ENCODE measurements around the gene LDB2.

The LDB2 gene

DNA sequence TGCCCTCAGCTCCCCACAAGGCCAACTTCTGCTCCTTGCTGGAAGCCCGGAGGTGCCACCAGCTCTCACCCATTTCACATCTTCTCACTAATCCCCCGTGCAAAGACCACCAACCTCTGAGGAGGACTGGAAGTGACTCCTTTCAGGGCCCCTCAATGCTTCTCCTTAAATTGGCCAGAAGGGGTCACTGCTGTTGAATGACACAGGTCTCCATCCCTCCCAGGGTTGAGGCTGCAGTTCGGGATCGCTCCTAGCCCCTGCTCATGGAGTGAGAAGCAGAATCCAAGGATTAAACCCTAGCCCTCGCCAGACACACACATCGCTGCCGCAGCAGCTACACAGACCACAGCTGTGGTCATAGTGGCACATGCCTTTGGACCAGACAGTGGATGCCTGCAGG, 392.7 kb downstream of the LDB2 start:
- H3K9ac ChIP-seq (ENCODE audit: low read depth in 1 of 2, low read length in 2 of 2): no peak overlapping the region
- H3K27ac ChIP-seq (ENCODE audit: low read depth in 2 of 2, low read length in 2 of 2): no peak overlapping the region
- no peaks in the 10 kb centered on the region for H3K4me1 ChIP-seq (ENCODE audit: control insufficient read depth in 2 of 2, insufficient read depth in 2 of 2, low read length in 2 of 2)
- H3K9me3 ChIP-seq (ENCODE audit: control insufficient read depth in 2 of 2, low read length in 2 of 2): peaks cover 2 to 3% of the 10 kb centered on the region in 2 donors
- no peaks in the 10 kb centered on the region for H3K36me3 ChIP-seq (ENCODE audit: control insufficient read depth in 2 of 2, insufficient read depth in 2 of 2, low read length in 2 of 2)
- no peaks in the 10 kb centered on the region for H3K27me3 ChIP-seq (ENCODE audit: control insufficient read depth in 2 of 2, insufficient read depth in 2 of 2, low read length in 2 of 2)
- no peak overlapping the region for H3K4me3 ChIP-seq (ENCODE audit: low read length in 2 of 2)

GRCh38 chr4:16505267-16505666, 393.2 kb downstream of the LDB2 start:
- Histone ChIP-seq H3K27me3 (ENCODE audit: control insufficient read depth in 2 of 2, insufficient read depth in 2 of 2, low read length in 2 of 2) (no peaks in the 10 kb centered on the region), H3K27ac (ENCODE audit: low read depth in 2 of 2, low read length in 2 of 2) (no peak overlapping the region), H3K36me3 (ENCODE audit: control insufficient read depth in 2 of 2, insufficient read depth in 2 of 2, low read length in 2 of 2) (no peaks in the 10 kb centered on the region), H3K4me3 (ENCODE audit: low read length in 2 of 2) (no peak overlapping the region), H3K9ac (ENCODE audit: low read depth in 1 of 2, low read length in 2 of 2) (no peak overlapping the region), H3K4me1 (ENCODE audit: control insufficient read depth in 2 of 2, insufficient read depth in 2 of 2, low read length in 2 of 2) (no peaks in the 10 kb centered on the region), H3K9me3 (ENCODE audit: control insufficient read depth in 2 of 2, low read length in 2 of 2) (peaks cover 2 to 3% of the 10 kb centered on the region in 2 donors)

DNA sequence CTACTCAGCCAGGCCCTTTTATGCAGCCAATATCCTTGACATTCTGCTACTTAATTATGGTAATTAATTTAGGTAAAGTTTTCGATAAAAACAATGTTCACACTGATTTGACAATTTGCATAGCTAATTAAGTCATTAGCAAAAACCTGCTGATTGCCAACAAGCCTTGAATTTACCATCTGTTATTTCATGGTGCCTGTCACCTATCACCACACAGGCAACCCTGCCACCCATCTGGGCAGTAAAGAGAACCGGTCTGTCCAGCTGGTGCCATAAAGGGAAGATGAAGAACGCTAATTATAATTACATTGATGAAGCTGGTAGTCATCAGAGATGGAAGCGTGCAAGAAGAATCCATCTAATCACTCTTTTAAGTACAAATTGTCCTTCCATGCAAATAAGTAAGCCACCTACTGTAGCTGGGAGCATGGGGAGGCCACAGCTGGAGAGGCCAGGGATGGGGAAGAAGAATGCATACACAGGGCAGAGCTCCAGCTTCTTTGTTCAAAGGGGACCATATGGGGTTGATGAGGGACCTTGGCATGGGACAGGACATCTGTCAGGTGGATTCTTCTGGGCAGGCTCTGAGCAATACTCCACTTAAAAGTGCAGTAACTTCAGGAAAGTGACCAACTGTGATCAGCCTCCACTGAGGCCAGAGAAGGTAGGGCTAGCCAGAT, 394.9 kb downstream of the LDB2 start:
- H3K9me3 ChIP-seq (ENCODE audit: control insufficient read depth in 2 of 2, low read length in 2 of 2): no peaks in the 10 kb centered on the region
- H3K27ac ChIP-seq (ENCODE audit: low read depth in 2 of 2, low read length in 2 of 2): no peak overlapping the region
- no peaks in the 10 kb centered on the region for H3K4me1 ChIP-seq (ENCODE audit: control insufficient read depth in 2 of 2, insufficient read depth in 2 of 2, low read length in 2 of 2)
- H3K9ac ChIP-seq (ENCODE audit: low read depth in 1 of 2, low read length in 2 of 2): no peak overlapping the region
- H3K4me3 ChIP-seq (ENCODE audit: low read length in 2 of 2): no peak overlapping the region
- H3K36me3 ChIP-seq (ENCODE audit: control insufficient read depth in 2 of 2, insufficient read depth in 2 of 2, low read length in 2 of 2): no peaks in the 10 kb centered on the region
- no peaks in the 10 kb centered on the region for H3K27me3 ChIP-seq (ENCODE audit: control insufficient read depth in 2 of 2, insufficient read depth in 2 of 2, low read length in 2 of 2)

DNA sequence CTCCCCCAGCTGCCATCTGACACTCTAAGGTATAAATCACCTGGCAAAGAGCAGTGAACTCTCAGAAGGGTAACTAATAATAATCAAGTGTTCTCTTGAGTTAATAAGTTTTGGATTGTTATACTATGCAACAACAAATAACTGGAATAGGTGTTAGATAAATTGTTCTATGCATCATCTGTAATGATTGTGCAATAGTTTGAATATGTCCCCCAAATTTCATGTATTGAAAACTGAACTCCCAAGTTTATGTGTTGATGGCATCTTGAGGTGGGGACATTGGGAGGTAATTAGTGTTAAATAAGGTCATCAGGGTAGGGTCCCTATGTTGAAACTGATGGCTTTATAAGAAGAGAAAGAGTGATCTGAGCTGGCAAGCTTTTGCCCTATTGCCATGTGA, 399.5 kb downstream of the LDB2 start:
- Histone ChIP-seq H3K9ac (ENCODE audit: low read depth in 1 of 2, low read length in 2 of 2) (no peak overlapping the region), H3K4me3 (ENCODE audit: low read length in 2 of 2) (no peak overlapping the region), H3K36me3 (ENCODE audit: control insufficient read depth in 2 of 2, insufficient read depth in 2 of 2, low read length in 2 of 2) (no peaks in the 10 kb centered on the region), H3K9me3 (ENCODE audit: control insufficient read depth in 2 of 2, low read length in 2 of 2) (no peaks in the 10 kb centered on the region), H3K27ac (ENCODE audit: low read depth in 2 of 2, low read length in 2 of 2) (no peak overlapping the region), H3K4me1 (ENCODE audit: control insufficient read depth in 2 of 2, insufficient read depth in 2 of 2, low read length in 2 of 2) (no peaks in the 10 kb centered on the region), H3K27me3 (ENCODE audit: control insufficient read depth in 2 of 2, insufficient read depth in 2 of 2, low read length in 2 of 2) (no peaks in the 10 kb centered on the region)

- Histone ChIP-seq H3K27ac (ENCODE audit: low read depth in 2 of 2, low read length in 2 of 2) (no peak overlapping the region), H3K27me3 (ENCODE audit: control insufficient read depth in 2 of 2, insufficient read depth in 2 of 2, low read length in 2 of 2) (no peaks in the 10 kb centered on the region), H3K9me3 (ENCODE audit: control insufficient read depth in 2 of 2, low read length in 2 of 2) (no peaks in the 10 kb centered on the region), H3K36me3 (ENCODE audit: control insufficient read depth in 2 of 2, insufficient read depth in 2 of 2, low read length in 2 of 2) (no peaks in the 10 kb centered on the region), H3K4me1 (ENCODE audit: control insufficient read depth in 2 of 2, insufficient read depth in 2 of 2, low read length in 2 of 2) (no peaks in the 10 kb centered on the region), H3K9ac (ENCODE audit: low read depth in 1 of 2, low read length in 2 of 2) (no peak overlapping the region), H3K4me3 (ENCODE audit: low read length in 2 of 2) (no peak overlapping the region)
Observed at GRCh38 chr4:16496501-16496900, 401.9 kb downstream of the LDB2 start.

DNA sequence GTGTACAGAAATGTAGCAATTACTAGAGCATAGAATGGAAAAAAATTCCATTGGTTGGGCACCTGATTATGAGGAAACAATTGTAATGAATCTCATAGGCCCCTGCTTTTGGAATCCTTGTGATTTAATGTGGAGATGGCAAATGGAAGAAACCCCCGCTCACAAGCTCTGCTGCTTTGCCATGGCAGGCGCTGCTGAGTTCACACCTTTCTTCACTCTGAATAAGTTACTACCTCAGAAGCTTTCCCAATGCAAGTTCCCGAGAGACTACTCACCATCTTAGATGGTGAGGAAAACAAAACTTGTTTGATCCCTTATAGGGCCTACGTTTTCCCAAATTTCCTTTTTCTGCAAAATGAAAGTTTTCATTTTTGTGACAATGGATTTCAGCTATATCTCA, 405.6 kb downstream of the LDB2 start:
- H3K27ac ChIP-seq (ENCODE audit: low read depth in 2 of 2, low read length in 2 of 2): no peak overlapping the region

GRCh38 chr4:16489226-16489625, 409.2 kb downstream of the LDB2 start:
- Histone ChIP-seq H3K4me1 (ENCODE audit: control insufficient read depth in 2 of 2, insufficient read depth in 2 of 2, low read length in 2 of 2) (no peaks in the 10 kb centered on the region), H3K36me3 (ENCODE audit: control insufficient read depth in 2 of 2, insufficient read depth in 2 of 2, low read length in 2 of 2) (no peaks in the 10 kb centered on the region), H3K9ac (ENCODE audit: low read depth in 1 of 2, low read length in 2 of 2) (no peak overlapping the region), H3K27me3 (ENCODE audit: control insufficient read depth in 2 of 2, insufficient read depth in 2 of 2, low read length in 2 of 2) (no peaks in the 10 kb centered on the region), H3K9me3 (ENCODE audit: control insufficient read depth in 2 of 2, low read length in 2 of 2) (no peaks in the 10 kb centered on the region), H3K27ac (ENCODE audit: low read depth in 2 of 2, low read length in 2 of 2) (no peak overlapping the region), H3K4me3 (ENCODE audit: low read length in 2 of 2) (no peak overlapping the region)

More for the DNA sequence above, 405.6 kb downstream of the LDB2 start:
- Histone ChIP-seq H3K4me1 (ENCODE audit: control insufficient read depth in 2 of 2, insufficient read depth in 2 of 2, low read length in 2 of 2) (no peaks in the 10 kb centered on the region), H3K4me3 (ENCODE audit: low read length in 2 of 2) (no peak overlapping the region), H3K27me3 (ENCODE audit: control insufficient read depth in 2 of 2, insufficient read depth in 2 of 2, low read length in 2 of 2) (no peaks in the 10 kb centered on the region), H3K9me3 (ENCODE audit: control insufficient read depth in 2 of 2, low read length in 2 of 2) (no peaks in the 10 kb centered on the region), H3K36me3 (ENCODE audit: control insufficient read depth in 2 of 2, insufficient read depth in 2 of 2, low read length in 2 of 2) (no peaks in the 10 kb centered on the region), H3K9ac (ENCODE audit: low read depth in 1 of 2, low read length in 2 of 2) (no peak overlapping the region)

DNA sequence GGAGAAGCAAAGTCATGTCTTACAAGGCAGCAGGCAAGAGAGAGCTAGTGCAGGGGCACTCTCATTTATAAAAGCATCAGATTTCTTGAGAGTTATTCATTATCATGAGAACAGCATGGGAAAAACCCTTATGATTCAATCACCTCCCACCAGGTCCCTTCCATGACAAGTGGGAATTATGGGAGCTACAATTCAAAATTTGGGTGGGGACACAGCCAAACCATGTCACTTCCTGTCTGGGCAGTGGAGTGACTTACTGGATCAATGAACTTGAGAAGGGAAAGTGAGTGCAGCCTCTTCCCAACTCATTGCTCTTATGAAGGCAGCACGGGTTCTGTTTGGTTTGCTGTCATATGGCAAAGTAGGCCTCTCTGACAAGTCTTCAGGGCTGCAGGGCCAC, 410.4 kb downstream of the LDB2 start:
- Histone ChIP-seq H3K4me3 (ENCODE audit: low read length in 2 of 2) (no peak overlapping the region), H3K27ac (ENCODE audit: low read depth in 2 of 2, low read length in 2 of 2) (no peak overlapping the region), H3K9ac (ENCODE audit: low read depth in 1 of 2, low read length in 2 of 2) (no peak overlapping the region), H3K4me1 (ENCODE audit: control insufficient read depth in 2 of 2, insufficient read depth in 2 of 2, low read length in 2 of 2) (no peaks in the 10 kb centered on the region), H3K36me3 (ENCODE audit: control insufficient read depth in 2 of 2, insufficient read depth in 2 of 2, low read length in 2 of 2) (no peaks in the 10 kb centered on the region), H3K9me3 (ENCODE audit: control insufficient read depth in 2 of 2, low read length in 2 of 2) (no peaks in the 10 kb centered on the region), H3K27me3 (ENCODE audit: control insufficient read depth in 2 of 2, insufficient read depth in 2 of 2, low read length in 2 of 2) (no peaks in the 10 kb centered on the region)

DNA sequence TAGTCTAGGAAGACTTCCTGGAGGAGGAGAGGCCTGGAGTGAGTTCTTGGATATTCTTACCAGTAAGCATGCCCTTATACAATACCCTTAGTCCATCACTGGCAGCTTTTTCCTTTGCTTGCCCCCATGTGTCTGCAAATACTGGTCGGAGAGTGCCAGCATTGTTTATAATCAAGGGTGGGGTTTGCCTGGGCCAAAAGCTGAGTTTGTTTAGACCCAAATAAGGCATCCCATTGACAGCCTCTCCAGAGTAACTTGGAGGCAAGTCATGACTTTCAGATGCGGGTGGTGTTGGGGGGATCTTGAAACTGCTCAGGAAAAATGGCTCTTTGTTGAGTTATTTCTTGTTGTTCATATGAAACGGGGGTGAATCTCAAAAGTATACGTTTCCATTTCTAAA, 413.7 kb downstream of the LDB2 start:
- no peak overlapping the region for H3K9ac ChIP-seq (ENCODE audit: low read depth in 1 of 2, low read length in 2 of 2)
- H3K4me3 ChIP-seq (ENCODE audit: low read length in 2 of 2): no peak overlapping the region
- H3K36me3 ChIP-seq (ENCODE audit: control insufficient read depth in 2 of 2, insufficient read depth in 2 of 2, low read length in 2 of 2): no peaks in the 10 kb centered on the region
- H3K27me3 ChIP-seq (ENCODE audit: control insufficient read depth in 2 of 2, insufficient read depth in 2 of 2, low read length in 2 of 2): no peaks in the 10 kb centered on the region
- H3K4me1 ChIP-seq (ENCODE audit: control insufficient read depth in 2 of 2, insufficient read depth in 2 of 2, low read length in 2 of 2): no peaks in the 10 kb centered on the region
- no peak overlapping the region for H3K27ac ChIP-seq (ENCODE audit: low read depth in 2 of 2, low read length in 2 of 2)
- peaks cover 0 to 2% of the 10 kb centered on the region in 2 donors for H3K9me3 ChIP-seq (ENCODE audit: control insufficient read depth in 2 of 2, low read length in 2 of 2)

GRCh38 chr4:16483540-16483939, 414.9 kb downstream of the LDB2 start:
- no peaks in the 10 kb centered on the region for H3K4me1 ChIP-seq (ENCODE audit: control insufficient read depth in 2 of 2, insufficient read depth in 2 of 2, low read length in 2 of 2)
- no peaks in the 10 kb centered on the region for H3K27me3 ChIP-seq (ENCODE audit: control insufficient read depth in 2 of 2, insufficient read depth in 2 of 2, low read length in 2 of 2)
- no peak overlapping the region for H3K27ac ChIP-seq (ENCODE audit: low read depth in 2 of 2, low read length in 2 of 2)
- peaks cover 0 to 2% of the 10 kb centered on the region in 2 donors for H3K9me3 ChIP-seq (ENCODE audit: control insufficient read depth in 2 of 2, low read length in 2 of 2)
- H3K4me3 ChIP-seq (ENCODE audit: low read length in 2 of 2): no peak overlapping the region
- H3K36me3 ChIP-seq (ENCODE audit: control insufficient read depth in 2 of 2, insufficient read depth in 2 of 2, low read length in 2 of 2): no peaks in the 10 kb centered on the region
- H3K9ac ChIP-seq (ENCODE audit: low read depth in 1 of 2, low read length in 2 of 2): no peak overlapping the region

DNA sequence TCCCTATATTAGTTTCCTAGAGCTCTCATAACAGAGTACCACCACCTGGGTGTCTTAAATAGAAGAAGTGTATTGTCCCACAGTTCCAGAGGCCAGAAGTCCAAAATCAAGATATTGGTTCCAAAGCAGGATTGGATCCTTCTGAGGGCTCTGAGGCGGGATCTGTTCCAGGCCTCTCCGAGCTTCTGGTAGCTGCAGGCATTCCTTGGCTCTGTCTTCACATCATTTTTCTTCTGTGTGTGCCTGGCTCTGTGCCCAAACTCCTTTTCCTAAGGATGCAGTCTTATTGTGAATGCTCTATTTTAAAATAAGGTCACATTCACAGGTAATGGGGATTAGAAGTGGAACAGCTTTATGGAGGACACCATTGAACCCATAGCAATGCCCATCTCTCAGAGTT, 418.4 kb downstream of the LDB2 start:
- no peaks in the 10 kb centered on the region for H3K36me3 ChIP-seq (ENCODE audit: control insufficient read depth in 2 of 2, insufficient read depth in 2 of 2, low read length in 2 of 2)
- H3K4me3 ChIP-seq (ENCODE audit: low read length in 2 of 2): no peak overlapping the region
- H3K9ac ChIP-seq (ENCODE audit: low read depth in 1 of 2, low read length in 2 of 2): no peak overlapping the region
- no peaks in the 10 kb centered on the region for H3K27me3 ChIP-seq (ENCODE audit: control insufficient read depth in 2 of 2, insufficient read depth in 2 of 2, low read length in 2 of 2)
- no peak overlapping the region for H3K27ac ChIP-seq (ENCODE audit: low read depth in 2 of 2, low read length in 2 of 2)
- H3K4me1 ChIP-seq (ENCODE audit: control insufficient read depth in 2 of 2, insufficient read depth in 2 of 2, low read length in 2 of 2): no peaks in the 10 kb centered on the region
- peaks cover 0 to 2% of the 10 kb centered on the region in 2 donors for H3K9me3 ChIP-seq (ENCODE audit: control insufficient read depth in 2 of 2, low read length in 2 of 2)

Measured in mucosa of rectum (tissue), 2 donors.